Activated naive CD8-positive, alpha-beta T cell treated with anti-CD3 and anti-CD28 coated beads, Interleukin-2, amount 50 U/mL, for 24 hours (primary cell): ENCODE data around the gene ABCF3.
"Not testable (repeated sequence)": the region's sequence is repeated elsewhere in the genome, so short reads cannot be mapped to it uniquely, and the experiment has no call there.

Experiments used
- ATAC-seq: fragments of 150-1000 bp; cut with Tn5 transposase; one replicate; pipeline ENCODE4 v1.10.0; 2021
- DNase-seq: peaks from one replicate; pipeline ENCODE4 v3.0.0; 2021
- H3K27ac Mint-ChIP-seq: one replicate; pipeline ENCODE4 v1.8.0; 2021; ENCODE audit warnings: mild to moderate bottlenecking, mixed read lengths
- H3K27me3 Mint-ChIP-seq: one replicate; pipeline ENCODE4 v1.8.0; 2021; ENCODE audit warnings: mixed read lengths
- H3K36me3 Mint-ChIP-seq: one replicate; pipeline ENCODE4 v1.8.0; 2021; ENCODE audit warnings: low read depth, mixed read lengths
- H3K4me1 Mint-ChIP-seq: one replicate; pipeline ENCODE4 v1.8.0; 2021; ENCODE audit warnings: mixed read lengths
- H3K4me3 Mint-ChIP-seq: one replicate; pipeline ENCODE4 v1.8.0; 2021; ENCODE audit warnings: mild to moderate bottlenecking, moderate library complexity, mixed read lengths
- H3K9me3 Mint-ChIP-seq: one replicate; pipeline ENCODE4 v1.8.0; 2021; ENCODE audit warnings: mixed read lengths

Gene ABCF3, protein sequence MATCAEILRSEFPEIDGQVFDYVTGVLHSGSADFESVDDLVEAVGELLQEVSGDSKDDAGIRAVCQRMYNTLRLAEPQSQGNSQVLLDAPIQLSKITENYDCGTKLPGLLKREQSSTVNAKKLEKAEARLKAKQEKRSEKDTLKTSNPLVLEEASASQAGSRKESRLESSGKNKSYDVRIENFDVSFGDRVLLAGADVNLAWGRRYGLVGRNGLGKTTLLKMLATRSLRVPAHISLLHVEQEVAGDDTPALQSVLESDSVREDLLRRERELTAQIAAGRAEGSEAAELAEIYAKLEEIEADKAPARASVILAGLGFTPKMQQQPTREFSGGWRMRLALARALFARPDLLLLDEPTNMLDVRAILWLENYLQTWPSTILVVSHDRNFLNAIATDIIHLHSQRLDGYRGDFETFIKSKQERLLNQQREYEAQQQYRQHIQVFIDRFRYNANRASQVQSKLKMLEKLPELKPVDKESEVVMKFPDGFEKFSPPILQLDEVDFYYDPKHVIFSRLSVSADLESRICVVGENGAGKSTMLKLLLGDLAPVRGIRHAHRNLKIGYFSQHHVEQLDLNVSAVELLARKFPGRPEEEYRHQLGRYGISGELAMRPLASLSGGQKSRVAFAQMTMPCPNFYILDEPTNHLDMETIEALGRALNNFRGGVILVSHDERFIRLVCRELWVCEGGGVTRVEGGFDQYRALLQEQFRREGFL

DNA sequence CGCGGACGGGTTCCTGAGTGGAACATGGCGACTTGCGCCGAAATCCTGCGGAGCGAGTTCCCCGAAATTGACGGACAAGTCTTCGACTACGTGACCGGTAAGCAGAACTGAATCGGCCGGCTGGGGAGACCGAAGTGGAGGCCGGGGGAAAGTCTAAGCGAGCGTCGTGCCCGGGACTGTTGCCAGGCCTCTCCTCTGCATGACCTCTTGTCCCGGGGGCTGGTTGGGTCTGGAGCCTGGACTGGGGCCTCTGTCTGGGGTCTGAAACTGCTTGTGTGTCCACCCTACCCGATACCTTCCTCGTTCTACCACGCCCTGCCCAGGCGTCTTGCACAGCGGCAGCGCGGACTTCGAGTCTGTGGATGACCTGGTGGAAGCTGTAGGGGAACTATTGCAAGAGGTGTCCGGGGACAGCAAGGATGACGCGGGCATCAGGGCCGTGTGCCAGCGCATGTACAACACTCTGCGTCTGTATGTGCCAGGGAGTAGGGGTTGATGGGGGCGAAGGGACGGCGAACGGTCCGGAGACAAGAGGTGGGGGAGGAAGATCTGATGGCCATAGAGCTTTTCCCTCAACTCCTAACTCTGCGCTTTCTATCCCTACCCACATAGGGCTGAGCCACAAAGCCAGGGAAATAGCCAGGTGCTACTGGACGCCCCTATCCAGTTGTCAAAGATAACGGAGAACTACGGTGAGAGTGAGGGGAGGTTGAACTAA, at the start of gene ABCF3:
ABCF3 (plus strand) TSS at position 16 of the 718 bp plus-strand sequence; CDS start at position 25, 9 bp downstream.
- ATAC-seq (peak; percentile 13), DNase-seq (no peak)
- H3K9me3 Mint-ChIP-seq = no peaks in the 10 kb centered on the region
- H3K27me3 Mint-ChIP-seq = no peaks in the 10 kb centered on the region
- H3K36me3 Mint-ChIP-seq = peaks cover 48% of the 10 kb centered on the region
- peaks cover 31% of the 10 kb centered on the region for H3K4me1 Mint-ChIP-seq
- H3K27ac Mint-ChIP-seq = peak within 1 kb of the TSS; percentile 93
- H3K4me3 Mint-ChIP-seq = peak within 1 kb of the TSS; percentile 98

DNA sequence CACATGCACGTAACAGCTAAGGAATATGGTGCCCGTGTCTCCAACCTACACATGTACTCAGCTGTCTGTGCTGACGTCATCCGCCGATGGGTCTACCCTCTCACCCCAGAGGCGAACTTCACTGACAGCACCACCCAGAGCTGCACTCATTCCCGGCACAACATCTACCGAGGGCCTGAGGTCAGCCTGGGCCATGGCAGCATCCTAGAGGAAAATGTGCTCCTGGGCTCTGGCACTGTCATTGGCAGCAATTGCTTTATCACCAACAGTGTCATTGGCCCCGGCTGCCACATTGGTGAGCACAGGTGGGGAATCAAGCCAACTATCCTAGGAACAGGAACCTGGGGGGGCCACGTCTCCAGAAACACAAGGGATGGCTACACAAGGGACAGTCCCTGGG, 45.6 kb upstream of the ABCF3 start:
- Mint-ChIP-seq H3K27me3 (no peaks in the 10 kb centered on the region), H3K27ac (peak overlapping the region; percentile 5), H3K36me3 (peaks cover 53% of the 10 kb centered on the region), H3K4me3 (no peak overlapping the region), H3K4me1 (peaks cover 22% of the 10 kb centered on the region), H3K9me3 (no peaks in the 10 kb centered on the region)
- ATAC-seq (no peak), DNase-seq (no peak)

DNA sequence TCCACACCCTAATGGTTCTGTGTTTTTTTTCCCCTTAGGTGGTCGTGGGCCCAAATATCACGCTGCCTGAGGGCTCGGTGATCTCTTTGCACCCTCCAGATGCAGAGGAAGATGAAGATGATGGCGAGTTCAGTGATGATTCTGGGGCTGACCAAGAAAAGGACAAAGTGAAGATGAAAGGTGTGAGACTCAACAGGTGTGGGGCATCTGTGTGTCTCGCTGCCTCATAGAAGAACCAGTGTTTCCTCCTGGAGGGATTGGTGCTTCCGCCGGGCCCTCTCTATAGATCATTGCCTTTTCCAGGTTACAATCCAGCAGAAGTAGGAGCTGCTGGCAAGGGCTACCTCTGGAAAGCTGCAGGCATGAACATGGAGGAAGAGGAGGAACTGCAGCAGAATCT, 43.8 kb upstream of the ABCF3 start:
- Mint-ChIP-seq H3K4me3 (no peak overlapping the region), H3K27me3 (no peaks in the 10 kb centered on the region), H3K27ac (no peak overlapping the region), H3K36me3 (peaks cover 52% of the 10 kb centered on the region), H3K9me3 (no peaks in the 10 kb centered on the region), H3K4me1 (peaks cover 8% of the 10 kb centered on the region)
- DNase-seq (no peak), ATAC-seq (no peak)

DNA sequence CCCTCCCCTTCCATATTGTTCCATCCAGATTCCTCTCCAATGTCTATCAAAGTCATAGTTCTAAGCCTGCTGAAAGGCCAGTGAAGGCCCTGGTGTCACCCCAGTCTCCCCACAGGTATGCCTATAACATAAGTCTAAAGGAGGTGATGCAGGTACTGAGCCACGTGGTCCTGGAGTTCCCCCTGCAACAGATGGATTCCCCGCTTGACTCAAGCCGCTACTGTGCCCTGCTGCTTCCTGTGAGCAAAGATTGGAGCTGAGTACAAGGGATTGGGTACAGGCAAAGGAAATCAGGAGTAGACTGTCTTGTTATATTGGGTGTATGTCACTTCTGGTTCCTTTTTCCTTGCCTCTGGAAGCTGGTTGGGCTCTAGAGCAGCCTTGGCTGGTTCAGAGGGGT, 42.7 kb upstream of the ABCF3 start:
- no peak overlapping the region for H3K27ac Mint-ChIP-seq
- H3K9me3 Mint-ChIP-seq = no peaks in the 10 kb centered on the region
- no peak overlapping the region for H3K4me3 Mint-ChIP-seq
- ATAC-seq = no peak
- H3K27me3 Mint-ChIP-seq = no peaks in the 10 kb centered on the region
- H3K36me3 Mint-ChIP-seq = peaks cover 44% of the 10 kb centered on the region
- DNase-seq = no peak
- peaks cover 5% of the 10 kb centered on the region for H3K4me1 Mint-ChIP-seq

DNA sequence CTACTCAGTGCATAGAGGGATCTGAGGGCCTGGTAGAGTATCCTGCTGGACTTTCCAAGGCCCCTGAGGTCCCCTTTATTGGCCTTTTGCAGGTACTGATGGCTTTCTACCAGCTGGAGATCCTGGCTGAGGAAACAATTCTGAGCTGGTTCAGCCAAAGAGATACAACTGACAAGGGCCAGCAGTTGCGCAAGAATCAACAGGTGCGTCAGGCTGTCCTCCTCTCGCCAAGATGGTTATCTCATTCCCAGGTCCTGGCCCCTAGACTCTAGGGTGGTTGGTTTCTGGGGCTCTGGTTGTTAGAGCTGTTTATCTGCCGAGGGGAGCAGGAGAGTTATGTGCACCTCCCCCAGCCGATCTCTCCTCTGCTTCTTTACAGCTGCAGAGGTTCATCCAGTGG, 41.5 kb upstream of the ABCF3 start:
- Mint-ChIP-seq H3K4me3 (no peak overlapping the region), H3K4me1 (peaks cover 5% of the 10 kb centered on the region), H3K27me3 (no peaks in the 10 kb centered on the region), H3K9me3 (no peaks in the 10 kb centered on the region), H3K27ac (no peak overlapping the region), H3K36me3 (peaks cover 44% of the 10 kb centered on the region)
- ATAC-seq (no peak), DNase-seq (no peak)

DNA sequence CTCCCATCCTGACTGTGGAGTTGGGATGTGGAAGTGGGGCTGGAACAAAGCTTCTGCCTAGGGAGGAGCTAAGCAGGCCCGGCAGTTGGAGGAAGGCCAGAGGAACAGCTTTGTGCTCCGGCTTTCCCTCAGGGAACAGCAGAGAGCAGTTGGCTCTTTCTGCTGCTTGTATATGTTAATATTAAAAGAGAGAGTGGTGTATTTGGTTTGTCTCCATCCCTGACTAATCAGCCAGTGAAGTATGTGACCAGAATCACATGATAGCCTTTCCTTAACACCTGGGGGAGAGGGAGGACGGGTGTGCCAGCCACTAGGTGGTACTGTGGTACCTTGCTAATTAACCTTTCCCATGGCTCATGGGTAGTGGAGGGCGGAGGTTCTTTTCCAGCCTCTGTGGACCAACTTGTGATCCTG, 40.9 kb upstream of the ABCF3 start:
- Mint-ChIP-seq H3K27me3 (no peaks in the 10 kb centered on the region), H3K4me1 (peaks cover 5% of the 10 kb centered on the region), H3K27ac (no peak overlapping the region), H3K9me3 (no peaks in the 10 kb centered on the region), H3K4me3 (no peak overlapping the region), H3K36me3 (peaks cover 42% of the 10 kb centered on the region)
- ATAC-seq (peak; percentile 59), DNase-seq (peak; percentile 27)

DNA sequence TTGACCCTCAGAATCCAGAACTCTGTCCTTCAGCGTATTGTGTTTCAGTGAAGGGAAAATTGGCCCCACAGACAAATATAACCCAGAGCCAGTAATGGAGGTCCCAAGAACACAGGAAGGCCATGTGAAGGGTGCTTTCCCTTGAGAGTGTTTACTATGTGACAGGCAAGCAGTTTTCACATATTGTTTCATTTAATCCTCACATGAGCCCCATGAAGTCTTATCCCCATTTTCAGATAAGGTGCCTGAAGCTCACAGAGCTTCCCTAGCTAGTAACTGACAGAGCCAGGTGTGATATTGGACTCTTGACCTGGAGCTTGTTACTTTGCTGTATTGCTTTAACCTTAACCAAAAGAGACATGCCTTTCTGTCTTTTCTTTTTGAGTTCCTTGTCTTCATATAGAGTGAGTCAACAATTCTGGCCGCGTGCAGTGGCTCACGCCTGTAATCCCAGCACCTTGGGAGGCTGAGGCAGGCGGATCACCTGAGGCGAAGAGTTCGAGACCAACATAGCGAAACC, 40.2 kb upstream of the ABCF3 start:
- Mint-ChIP-seq H3K9me3 (no peaks in the 10 kb centered on the region), H3K36me3 (peaks cover 35% of the 10 kb centered on the region), H3K27ac (no peak overlapping the region), H3K27me3 (no peaks in the 10 kb centered on the region), H3K4me3 (no peak overlapping the region), H3K4me1 (peaks cover 5% of the 10 kb centered on the region)
- DNase-seq (no peak), ATAC-seq (no peak)

DNA sequence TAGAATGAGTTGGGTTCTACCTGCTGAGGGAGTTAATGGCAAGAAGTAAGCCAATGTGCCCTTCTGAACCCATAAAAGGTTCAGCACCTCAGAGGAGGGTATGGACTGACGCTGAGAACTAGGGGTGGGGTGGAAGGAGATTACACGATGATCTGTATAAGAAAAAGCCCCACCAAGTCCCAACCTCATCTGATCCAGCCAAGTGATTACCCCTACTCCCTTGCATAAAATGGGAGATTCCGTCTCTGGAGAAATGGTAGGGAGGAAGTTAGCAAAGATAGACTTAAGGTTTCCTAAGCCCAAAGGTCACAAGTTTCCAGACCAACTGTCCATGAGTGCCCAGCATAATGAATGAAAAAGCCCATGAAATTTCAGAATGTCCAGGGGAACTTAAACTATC, 37.9 kb upstream of the ABCF3 start:
- Mint-ChIP-seq H3K27me3 (no peaks in the 10 kb centered on the region), H3K4me1 (peaks cover 2% of the 10 kb centered on the region), H3K9me3 (no peaks in the 10 kb centered on the region), H3K36me3 (peaks cover 15% of the 10 kb centered on the region), H3K27ac (no peak overlapping the region), H3K4me3 (no peak overlapping the region)
- ATAC-seq = no peak
- DNase-seq = no peak

DNA sequence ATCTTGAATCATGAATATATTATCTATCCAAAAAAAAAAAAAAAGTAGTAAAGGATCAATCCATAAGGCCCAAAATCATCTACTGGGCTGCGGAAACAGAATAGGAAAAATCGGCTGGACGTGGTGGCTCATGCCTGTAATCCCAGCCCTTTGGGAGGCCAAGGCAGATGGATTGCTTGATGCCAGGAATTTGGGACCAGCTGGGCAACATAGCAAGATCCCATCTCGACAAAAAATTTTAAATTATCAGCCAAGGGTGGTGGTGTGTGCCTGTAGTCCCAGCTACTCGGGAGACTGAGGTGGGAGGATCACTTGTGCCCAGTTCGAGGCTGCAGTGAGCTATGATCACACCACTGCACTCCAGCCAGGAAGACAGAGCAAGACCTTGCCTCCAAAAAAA, 36.9 kb upstream of the ABCF3 start:
- peaks cover 2% of the 10 kb centered on the region for H3K4me1 Mint-ChIP-seq
- DNase-seq = no peak
- ATAC-seq = no peak
- peaks cover 9% of the 10 kb centered on the region for H3K36me3 Mint-ChIP-seq
- H3K4me3 Mint-ChIP-seq = no peak overlapping the region
- H3K9me3 Mint-ChIP-seq = no peaks in the 10 kb centered on the region
- no peak overlapping the region for H3K27ac Mint-ChIP-seq
- no peaks in the 10 kb centered on the region for H3K27me3 Mint-ChIP-seq

DNA sequence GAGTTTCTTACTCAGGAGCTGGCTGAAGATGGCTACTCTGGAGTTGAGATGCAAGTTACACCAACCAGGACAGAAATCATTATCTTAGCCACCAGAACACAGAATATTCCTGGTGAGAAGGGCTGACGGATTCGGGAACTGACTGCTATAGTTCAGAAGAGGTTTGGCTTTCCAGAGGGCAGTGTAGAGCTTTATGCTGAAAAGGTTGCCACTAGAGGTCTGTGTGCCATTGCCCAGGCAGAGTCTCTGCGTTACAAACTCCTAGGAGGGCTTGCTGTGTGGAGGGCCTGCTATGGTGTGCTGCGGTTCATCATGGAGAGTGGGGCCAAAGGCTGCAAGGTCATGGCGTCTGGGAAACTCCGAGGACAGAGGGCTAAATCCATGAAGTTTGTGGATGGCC, 36.2 kb upstream of the ABCF3 start:
- not testable (repeated sequence) for H3K36me3 Mint-ChIP-seq, DNase-seq, H3K4me1 Mint-ChIP-seq, H3K27ac Mint-ChIP-seq, H3K9me3 Mint-ChIP-seq, ATAC-seq, H3K27me3 Mint-ChIP-seq, H3K4me3 Mint-ChIP-seq

DNA sequence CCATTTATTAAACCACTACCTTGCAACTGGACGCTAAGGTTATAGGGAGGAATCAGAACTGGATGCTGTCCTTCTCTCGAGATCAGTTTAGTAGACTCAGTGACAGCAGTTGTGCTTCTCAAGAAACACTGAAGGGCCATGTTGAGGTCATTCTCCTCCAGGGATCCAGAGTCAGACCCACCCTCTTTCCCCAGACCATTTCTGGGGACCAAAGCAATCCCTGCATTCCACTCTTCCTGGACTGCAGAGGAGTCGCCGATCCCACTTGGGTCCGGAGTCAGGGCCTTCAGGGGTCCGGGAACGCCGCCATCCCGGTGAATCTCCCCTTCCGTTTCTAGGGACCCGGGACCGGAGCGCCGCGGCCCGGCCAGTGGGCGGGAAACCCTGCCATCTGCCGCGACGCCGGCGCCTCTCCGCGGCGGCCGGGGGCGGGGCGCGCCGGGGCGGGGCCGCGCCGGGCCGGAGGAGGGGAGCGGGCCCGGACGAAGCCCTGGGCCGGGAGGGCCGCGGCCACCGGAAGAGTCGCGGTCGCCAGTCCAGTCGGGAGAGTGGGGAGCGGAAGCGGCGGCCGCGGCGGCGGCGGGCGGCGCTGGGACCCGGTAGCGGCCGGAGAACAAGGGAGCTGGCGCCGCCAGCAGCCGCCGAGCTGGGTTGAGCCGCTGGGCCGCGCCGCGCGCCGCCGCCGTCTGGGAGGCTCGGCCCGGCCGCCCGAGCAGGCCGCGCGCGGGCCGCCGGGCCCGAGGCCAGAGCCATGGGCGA, 30.9 kb upstream of the ABCF3 start, which contains the start of gene DVL3:
DVL3 (plus strand) TSS at position 493 of the 759 bp plus-strand sequence; CDS start at position 752, 259 bp downstream.
- H3K4me3 Mint-ChIP-seq = peak within 1 kb of the TSS; percentile 96
- peaks cover 3% of the 10 kb centered on the region for H3K36me3 Mint-ChIP-seq
- H3K4me1 Mint-ChIP-seq = peaks cover 25% of the 10 kb centered on the region
- H3K27ac Mint-ChIP-seq = peak within 1 kb of the TSS; percentile 82
- ATAC-seq (peak; percentile 63), DNase-seq (peak; percentile 58)
- H3K27me3 Mint-ChIP-seq = no peaks in the 10 kb centered on the region
- H3K9me3 Mint-ChIP-seq = no peaks in the 10 kb centered on the region

DNA sequence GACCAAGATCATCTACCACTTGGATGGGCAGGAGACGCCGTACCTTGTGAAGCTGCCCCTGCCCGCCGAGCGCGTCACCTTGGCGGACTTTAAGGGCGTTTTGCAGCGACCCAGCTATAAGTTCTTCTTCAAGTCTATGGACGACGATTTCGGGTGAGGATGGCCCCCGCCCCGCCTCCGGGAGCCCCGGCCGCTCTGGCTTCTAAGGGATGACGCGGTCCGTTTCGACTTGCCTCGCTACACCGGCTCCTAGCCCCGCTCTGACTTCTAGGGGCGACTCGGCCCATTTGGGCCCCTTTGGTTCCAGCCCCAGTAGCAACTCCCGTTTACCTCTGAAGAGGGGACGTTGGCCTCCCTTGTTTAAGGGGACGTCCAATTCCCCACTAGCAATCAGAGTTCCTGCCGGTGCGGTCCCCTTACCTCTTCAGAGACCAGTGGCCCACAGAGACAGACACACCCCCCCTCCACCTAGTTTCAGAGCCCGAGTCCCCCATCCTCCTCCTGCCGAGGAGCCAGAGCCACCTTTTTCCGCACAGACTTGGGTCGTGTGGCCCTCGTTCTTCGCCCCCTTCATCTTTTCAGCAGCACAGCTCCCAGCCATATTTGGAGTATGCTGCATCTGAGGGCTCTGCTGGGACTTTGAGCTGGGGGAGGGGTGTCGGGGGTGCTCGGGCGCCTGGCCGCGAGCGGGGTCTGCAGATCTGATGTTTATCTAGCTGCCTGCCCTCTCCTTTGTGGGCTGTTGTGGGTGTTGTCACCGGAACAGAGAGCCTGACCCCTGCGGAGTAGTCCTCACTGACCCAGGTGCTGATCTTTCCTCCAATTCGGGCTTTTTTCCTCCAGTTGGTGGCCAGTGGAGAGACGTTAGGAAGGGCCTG, 30.1 kb upstream of the ABCF3 start:
- Mint-ChIP-seq H3K4me1 (peaks cover 30% of the 10 kb centered on the region), H3K27me3 (no peaks in the 10 kb centered on the region)

DNA sequence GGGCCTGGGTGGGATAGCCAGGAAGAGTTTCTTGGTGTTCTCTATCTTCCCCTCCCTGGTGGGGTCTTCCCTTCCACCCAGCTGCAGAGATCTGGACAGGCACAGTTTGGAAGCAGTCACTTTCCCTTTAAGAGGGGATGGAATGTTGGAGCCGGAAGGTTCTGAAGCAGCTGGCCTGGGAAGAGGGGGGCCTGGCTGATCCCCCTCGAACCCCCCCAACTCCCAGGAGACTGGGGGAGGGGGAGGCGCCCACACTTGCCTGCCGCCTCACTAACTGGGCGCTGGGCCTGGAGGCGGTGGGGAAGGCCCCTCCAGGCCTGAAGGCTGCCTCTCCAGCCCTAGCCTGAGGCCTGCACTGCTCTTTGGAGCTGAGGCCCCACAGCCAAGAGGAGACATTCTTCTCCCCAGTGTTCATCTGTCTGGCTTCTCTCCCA, 29.5 kb upstream of the ABCF3 start:
- H3K9me3 Mint-ChIP-seq = no peaks in the 10 kb centered on the region
- no peak for DNase-seq

More for the DNA sequence above, 30.1 kb upstream of the ABCF3 start:
- Mint-ChIP-seq H3K36me3 (peaks cover 5% of the 10 kb centered on the region), H3K4me3 (peak overlapping the region; percentile 96), H3K9me3 (no peaks in the 10 kb centered on the region), H3K27ac (peak overlapping the region; percentile 82)
- ATAC-seq (peak; percentile 55), DNase-seq (peak; percentile 59)

More for the DNA sequence above, 29.5 kb upstream of the ABCF3 start:
- ATAC-seq = no peak
- peak overlapping the region; percentile 96 for H3K4me3 Mint-ChIP-seq
- peaks cover 30% of the 10 kb centered on the region for H3K4me1 Mint-ChIP-seq
- no peaks in the 10 kb centered on the region for H3K27me3 Mint-ChIP-seq
- H3K36me3 Mint-ChIP-seq = peaks cover 5% of the 10 kb centered on the region
- H3K27ac Mint-ChIP-seq = peak overlapping the region; percentile 74
